ENCODE measurements around the gene ARID5B.

Gene ARID5B

DNA sequence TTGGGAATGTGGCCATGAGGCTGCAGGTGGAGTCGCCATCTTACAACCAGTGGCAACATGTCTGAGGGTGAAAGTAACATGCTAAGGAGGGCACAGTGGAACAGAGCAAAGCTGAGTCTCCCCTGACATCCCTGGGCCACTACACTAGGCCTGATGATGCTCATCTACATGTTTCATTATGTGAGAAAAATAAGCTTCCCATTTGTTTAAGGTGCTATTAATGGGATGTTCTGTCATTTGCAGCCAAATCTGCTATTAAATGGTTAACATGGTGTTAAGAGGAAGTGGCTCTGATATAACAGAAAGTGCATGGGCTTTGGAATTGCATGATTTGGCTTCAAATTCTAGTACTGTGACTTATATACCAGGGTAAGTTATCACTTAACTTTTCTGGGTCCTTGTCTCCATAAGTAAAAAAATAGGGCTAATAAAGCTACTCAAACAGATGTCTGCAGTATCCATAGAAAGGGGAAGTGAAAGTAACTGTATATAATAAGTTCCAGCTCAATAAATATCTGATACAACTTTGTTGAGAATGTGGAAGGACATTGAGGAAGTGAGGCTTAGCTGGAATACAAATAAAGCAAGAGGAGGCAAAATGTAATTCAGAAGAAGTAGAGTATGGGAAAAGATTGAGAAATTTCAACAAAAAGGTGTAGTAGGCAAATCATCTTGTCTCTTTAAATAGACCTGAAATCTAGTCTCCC, 208.2 kb downstream of the ARID5B start:
- no peak for DNase-seq

DNA sequence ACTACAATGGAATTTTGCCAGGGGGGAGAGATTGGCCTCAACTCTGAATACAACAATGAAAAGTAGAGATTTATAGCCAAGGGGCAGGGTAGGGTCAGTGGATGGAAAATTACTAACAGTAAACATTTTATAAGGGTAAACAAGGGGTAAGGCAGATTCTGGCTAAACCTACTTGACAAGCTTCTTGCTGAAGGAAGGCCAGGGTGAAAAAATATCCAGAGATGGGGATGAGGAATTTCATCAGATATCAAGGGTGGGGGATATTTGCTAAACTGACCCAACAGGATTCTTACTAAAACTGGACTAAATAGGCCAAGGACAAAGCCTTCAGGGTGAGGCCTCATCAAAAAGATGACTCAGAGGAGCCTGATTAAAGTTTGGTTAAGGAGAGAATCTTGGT, 210.8 kb downstream of the ARID5B start:
- no peak for DNase-seq

DNA sequence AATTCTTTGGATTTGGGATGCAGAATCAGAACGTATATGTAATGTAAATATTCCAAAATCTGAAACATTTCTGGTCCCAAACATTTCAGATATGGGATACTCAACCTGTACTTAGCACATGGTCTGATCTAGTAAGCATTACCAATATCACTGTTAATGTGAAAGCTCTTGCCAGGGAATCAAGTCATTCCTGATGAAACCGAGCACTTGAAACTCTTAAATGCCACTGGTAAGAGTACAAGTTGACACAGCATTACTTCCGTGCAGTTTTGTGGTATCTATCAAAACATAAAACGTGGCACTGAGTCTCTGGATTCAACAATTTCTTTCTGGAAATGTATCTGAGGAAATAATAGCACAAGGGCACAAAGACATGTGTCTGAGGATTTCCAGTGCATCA, 211.5 kb downstream of the ARID5B start:
- DNase-seq, result no peak

DNA sequence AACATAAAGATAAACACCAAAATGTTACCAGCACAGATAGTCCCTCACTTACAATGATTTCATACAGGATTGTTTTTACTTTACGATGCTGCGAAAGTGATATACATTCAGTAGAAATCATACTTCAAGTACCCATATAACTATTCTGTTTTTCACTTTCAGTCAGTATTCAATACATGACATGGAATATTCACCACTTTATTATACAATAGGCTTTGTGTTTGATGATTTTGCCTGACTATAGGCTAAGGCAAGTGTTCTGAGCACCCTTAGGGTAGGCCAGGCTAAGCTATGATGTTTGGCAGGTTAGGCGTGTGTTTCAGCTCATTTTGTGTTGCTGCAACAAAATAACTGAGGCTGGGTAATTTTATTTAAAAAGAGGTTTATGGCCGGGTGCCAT, 212.2 kb downstream of the ARID5B start:
- no peak for DNase-seq

DNA sequence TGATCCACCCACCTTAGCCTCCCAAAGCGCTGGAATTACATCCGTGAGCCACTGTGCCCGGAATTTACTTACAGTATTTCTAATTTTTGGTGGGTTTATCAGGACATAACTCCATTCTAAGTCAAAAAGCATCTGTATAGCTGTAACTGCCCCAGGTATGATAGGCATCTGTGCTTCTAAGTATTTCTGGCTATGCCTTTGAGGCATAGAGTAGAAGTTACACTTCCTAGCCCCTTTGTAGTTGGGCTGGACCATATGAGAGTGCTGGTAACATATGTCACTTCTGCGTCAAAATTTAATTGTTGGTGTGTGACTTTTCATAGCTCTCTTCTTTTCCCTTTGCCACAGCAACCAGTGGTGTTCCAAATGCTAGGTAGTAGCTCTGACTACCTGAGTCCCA, 213.8 kb downstream of the ARID5B start:
- no peak for DNase-seq

DNA sequence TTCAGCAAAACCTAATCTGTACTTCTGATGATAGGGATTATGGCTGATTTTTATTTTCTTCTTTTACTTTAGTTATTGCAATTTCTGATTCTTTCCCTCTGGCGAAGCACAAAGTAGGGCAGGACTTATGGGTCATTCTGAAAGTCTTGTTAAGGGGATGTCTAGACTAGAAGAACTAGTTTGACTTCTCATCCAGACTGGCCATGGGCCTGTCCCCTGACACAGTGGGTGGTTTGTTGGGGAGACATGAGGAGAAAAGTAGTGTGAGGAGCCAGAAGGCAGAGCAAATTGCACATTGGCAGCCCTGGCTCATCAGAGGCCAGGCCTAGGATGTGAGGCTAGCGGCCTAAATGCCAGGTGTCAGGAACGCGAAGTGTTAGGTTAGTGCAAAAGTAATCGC, 214.3 kb downstream of the ARID5B start:
- DNase-seq, result no peak

DNA sequence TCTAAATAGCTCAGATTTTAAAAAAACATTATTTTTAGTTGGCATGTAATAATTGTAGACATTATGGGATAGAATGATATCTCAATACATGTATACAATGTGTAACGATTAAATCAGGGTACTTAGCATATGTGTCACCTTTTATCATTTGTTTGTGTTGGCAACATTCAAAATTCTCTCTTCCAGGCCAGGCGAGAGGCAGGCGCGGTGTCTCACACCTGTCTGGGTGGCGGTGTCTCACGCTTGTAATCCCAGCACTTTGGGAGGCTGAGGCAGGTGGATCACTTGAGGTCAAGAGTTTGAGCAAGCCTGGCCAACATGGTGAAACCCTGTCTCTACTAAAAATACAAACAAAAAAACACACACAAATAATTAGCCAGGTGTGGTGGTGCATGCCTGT, 215.4 kb downstream of the ARID5B start:
- DNase-seq, result no peak

DNA sequence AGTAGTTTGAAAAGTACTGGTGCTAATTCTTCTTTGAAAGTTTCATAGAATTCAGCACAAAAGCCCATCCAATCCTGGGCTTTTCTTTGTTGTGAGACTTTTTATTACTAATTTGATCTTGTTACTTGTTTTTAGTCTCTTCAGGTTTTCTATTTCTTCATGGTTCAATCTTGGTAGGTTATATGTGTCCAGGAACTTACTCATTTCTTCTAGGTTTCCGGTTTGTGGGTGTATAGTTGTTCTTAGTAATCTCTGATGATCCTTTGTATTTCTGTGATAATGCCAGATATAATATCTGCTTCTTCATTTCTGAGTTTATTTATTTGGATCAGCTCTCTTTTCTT, 219.7 kb downstream of the ARID5B start:
- no peak for DNase-seq

DNA sequence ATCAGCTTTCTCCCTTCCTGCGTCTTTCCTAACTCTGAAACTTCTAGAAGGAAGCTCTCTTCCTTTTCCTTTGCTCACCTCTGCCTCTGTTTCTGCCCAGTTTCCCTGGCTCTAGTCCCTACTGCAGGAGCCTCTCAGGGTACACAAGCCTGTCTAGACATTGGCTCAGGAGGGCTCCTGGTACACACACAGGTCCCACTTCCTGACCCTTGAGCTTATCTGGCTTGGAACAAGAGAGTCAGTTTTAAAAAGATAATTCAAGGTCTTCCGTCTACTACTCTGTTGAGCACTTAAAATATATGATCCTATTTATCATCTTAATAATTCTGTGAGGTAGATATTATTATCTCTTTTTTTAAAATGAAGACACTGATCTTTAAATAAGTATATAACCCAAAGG, 226.5 kb downstream of the ARID5B start:
- no peak for DNase-seq

DNA sequence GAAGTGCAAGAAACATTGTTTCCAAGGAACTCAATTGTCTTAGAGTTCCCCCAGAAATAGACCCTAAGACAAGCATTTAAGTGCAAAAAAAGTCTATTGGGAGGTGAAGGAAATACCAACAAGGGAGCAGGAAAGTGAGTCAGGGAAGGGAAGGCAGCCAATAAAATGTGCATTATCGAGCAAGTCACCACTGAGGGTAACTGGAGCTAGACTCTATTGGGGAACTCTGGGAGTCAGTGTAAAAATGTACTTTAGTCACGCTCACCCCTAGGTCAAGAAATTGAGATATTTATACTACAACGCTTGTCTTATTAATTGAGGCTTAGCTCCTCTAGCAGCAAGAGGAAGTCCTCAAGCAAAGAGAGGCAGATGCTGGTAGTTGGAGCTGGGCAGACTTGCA, 229.4 kb downstream of the ARID5B start:
- DNase-seq, result no peak

DNA sequence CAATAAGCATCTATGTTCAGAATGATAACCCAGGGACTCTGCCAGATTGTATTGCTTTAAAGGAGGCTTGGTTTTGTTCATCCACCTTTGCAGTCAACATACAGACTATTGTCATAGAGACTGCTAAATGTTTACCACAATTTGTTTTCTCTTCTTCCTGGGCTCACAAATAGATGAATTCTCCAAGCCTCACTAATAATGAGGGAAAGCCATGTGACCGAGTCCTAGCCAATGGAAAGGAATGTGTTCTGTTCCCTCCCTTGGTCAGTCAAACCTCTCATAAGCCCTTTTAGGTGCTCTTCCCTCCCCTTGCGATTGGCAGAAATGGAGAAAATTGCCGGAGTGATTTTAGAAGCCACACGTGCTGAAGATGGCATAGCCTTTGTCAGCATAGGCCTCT, 230.2 kb downstream of the ARID5B start:
- no peak for DNase-seq

DNA sequence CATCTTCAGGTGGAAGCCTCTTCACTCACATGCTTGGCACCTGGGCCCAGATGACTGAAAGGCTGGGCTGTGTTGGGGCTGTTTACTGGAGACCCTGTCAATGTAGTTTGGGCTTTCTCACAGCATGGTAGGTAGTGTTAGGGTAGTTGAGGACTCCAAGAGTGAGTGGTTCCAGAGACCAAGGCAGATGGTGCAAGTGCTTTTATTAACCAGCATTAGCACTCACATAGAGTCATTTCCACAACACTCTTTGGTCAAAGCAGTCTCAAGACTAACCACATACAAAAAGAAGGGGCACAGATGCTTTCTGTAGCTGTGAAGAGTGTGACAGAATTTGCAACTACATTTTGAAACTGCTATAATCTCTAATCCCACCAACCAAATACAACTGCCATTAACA, 232.1 kb downstream of the ARID5B start:
- no peak for DNase-seq

DNA sequence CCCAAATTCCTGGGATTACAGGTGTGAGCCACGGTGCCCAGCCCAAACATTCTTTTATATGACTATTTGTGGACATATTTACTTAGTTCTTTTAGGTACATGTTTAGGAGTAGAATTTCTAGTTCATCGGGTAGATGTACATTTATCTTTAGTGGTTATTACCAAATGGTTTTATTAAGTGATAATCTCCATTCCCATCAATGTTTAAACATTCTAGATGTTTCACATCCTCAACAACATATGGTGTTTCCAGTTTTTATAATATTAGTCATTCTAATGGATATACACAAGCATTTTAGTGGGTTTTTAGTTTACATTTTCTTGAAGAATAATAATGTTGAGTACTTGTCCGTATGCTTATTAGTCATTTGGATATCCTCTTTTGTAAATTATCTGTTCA, 235.4 kb downstream of the ARID5B start:
- DNase-seq, result no peak

All from activated CD8-positive, alpha-beta memory T cell treated with anti-CD3 and anti-CD28 coated beads, Interleukin-2, amount 50 U/mL, for 4 hours (primary cell).